ENCODE measurements around the gene NLGN1.

DNA sequence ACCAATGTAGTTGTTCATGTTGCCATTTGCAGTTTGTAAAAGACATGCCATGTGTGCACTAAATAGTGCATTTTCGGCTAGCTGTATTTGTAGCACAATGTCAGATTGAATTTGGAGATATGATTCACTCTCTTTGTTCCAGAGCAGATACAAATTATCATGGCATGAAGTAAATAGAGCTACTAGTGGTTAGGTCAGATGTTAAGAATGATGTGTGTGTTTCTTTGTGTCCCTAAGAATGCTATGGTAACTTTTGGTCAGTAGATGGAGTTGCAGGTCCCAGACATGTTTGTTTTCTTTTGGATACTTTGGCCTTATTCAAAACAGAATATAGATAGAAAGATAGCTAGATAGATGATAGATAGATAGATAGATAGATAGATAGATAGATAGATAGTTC is 595.8 kb downstream of the NLGN1 start:
- TF ChIP-seq CTCF (IDR thresholded peaks at IDR 0.05): no peak
- TF ChIP-seq EP300 (IDR thresholded peaks at IDR 0.05): no peak
- TF ChIP-seq POLR2A (IDR thresholded peaks at IDR 0.05; ENCODE audit: low read depth): no peak
